Activated CD4-positive, alpha-beta T cell treated with anti-CD3 and anti-CD28 coated beads, Interleukin-2, amount 10 ng/mL, durations not matched to agents 24 days and 14 days (primary cell): ENCODE data around the gene FAF1. TPM values are rescaled to one million over a fixed set of nuclear protein-coding genes. Genes with fewer than 3 reads are reported as not detected.

Experiments used
- total RNA-seq: library from RNA; stranded (reverse); gene quantifications from 2 replicates; pipeline ENCODE4 v1.2.3, GENCODE V29; 2022

FAF1 gene
- total RNA-seq, 1 donor from 2014 or later: 63.7 TPM

Other genes starting within 250 kb of the FAF1 start
- gene CDKN2C, start 10.0 kb upstream of the FAF1 start, total RNA-seq: 12.8 and 13.7 TPM in 2 replicates
- gene C1orf185, start 142.0 kb upstream of the FAF1 start, total RNA-seq: not detected in 2 replicates